D721Med (cell line): ENCODE results near the gene TWNK.

ENCODE experiments used
- DNase-seq: peaks from one replicate; pipeline ENCODE4 v3.0.0; 2011; ENCODE audit warnings: low spot score; ENCODE audit not compliant: insufficient read length
- FAIRE-seq: peaks from 2 replicates; lab custom pipeline; 2011; peaks lifted over from hg19 to GRCh38; lab: Jason Lieb, UNC
- CTCF ChIP-seq: IDR thresholded peaks from 2 replicates; pipeline ENCODE4 v1.5.1; 2012; ENCODE audit warnings: mild to moderate bottlenecking, control low read depth; ENCODE audit not compliant: insufficient read depth; ENCODE audit errors: missing control alignments

TWNK gene

GRCh38 chr10:101001659-101002035 is 14.3 kb downstream of the TWNK start:
- DNase-seq (no peak), FAIRE-seq (no peak)
- no peak for TF ChIP-seq CTCF

GRCh38 chr10:101002456-101002855 is 15.1 kb downstream of the TWNK start:
- no peak for DNase-seq
- no peak for FAIRE-seq
- TF ChIP-seq CTCF: no peak

GRCh38 chr10:101003639-101004206 is 16.4 kb downstream of the TWNK start:
- FAIRE-seq: no peak
- no peak for TF ChIP-seq CTCF
- no peak for DNase-seq

GRCh38 chr10:101005361-101005760 is 18.0 kb downstream of the TWNK start:
- DNase-seq (no peak), FAIRE-seq (no peak)
- TF ChIP-seq CTCF: no peak

- FAIRE-seq: no peak
- no peak for TF ChIP-seq CTCF
- DNase-seq: no peak
These were observed 18.7 kb downstream of the TWNK start for GRCh38 chr10:101005869-101006567.

GRCh38 chr10:101006593-101007098 is 19.3 kb downstream of the TWNK start:
- no peak for FAIRE-seq
- no peak for TF ChIP-seq CTCF
- DNase-seq: no peak
